ENCODE data around the gene RABGGTB.
"Not testable (repeated sequence)": the region's sequence is repeated elsewhere in the genome, so short reads cannot be mapped to it uniquely, and the experiment has no call there.

Gene RABGGTB

GRCh38 chr1:75795703-75796193, 9.7 kb downstream of the RABGGTB start:
- no peak for DNase-seq (ENCODE audit: low spot score)

- DNase-seq (ENCODE audit: low spot score) = no peak
Measured at GRCh38 chr1:75796376-75797272, 10.6 kb downstream of the RABGGTB start, which contains the start of gene MSH4. MSH4 (plus strand) TSS chr1:75796882; CDS start chr1:75796986, 104 bp downstream.

- DNase-seq (ENCODE audit: low spot score) = no peak
Measured at GRCh38 chr1:75797273-75797588, 11.2 kb downstream of the RABGGTB start.

GRCh38 chr1:75797606-75798216, 11.7 kb downstream of the RABGGTB start:
- no peak for DNase-seq (ENCODE audit: low spot score)

GRCh38 chr1:75801480-75801879, 15.4 kb downstream of the RABGGTB start:
- not testable (repeated sequence) for DNase-seq (ENCODE audit: low spot score)

- DNase-seq (ENCODE audit: low spot score) = no peak
Measured at GRCh38 chr1:75808921-75809320, 22.9 kb downstream of the RABGGTB start.

GRCh38 chr1:75810113-75810512, 24.1 kb downstream of the RABGGTB start:
- DNase-seq (ENCODE audit: low spot score) = not testable (repeated sequence)

GRCh38 chr1:75811211-75811981, 25.3 kb downstream of the RABGGTB start:
- DNase-seq (ENCODE audit: low spot score) = no peak

GRCh38 chr1:75812065-75812464, 26.0 kb downstream of the RABGGTB start:
- no peak for DNase-seq (ENCODE audit: low spot score)

- DNase-seq (ENCODE audit: low spot score) = not testable (repeated sequence)
Measured at GRCh38 chr1:75823596-75823995, 37.5 kb downstream of the RABGGTB start.

- no peak for DNase-seq (ENCODE audit: low spot score)
Measured at GRCh38 chr1:75836528-75837100, 50.6 kb downstream of the RABGGTB start.

- no peak for DNase-seq (ENCODE audit: low spot score)
Measured at GRCh38 chr1:75838079-75838478, 52.0 kb downstream of the RABGGTB start.

GRCh38 chr1:75841421-75841820, 55.4 kb downstream of the RABGGTB start:
- DNase-seq (ENCODE audit: low spot score) = no peak
